ENCODE data around the gene HCAR2. TPM values are rescaled to one million over a fixed set of nuclear protein-coding genes. Genes with fewer than 3 reads are reported as not detected.
"Not testable (repeated sequence)": the region's sequence is repeated elsewhere in the genome, so short reads cannot be mapped to it uniquely, and the experiment has no call there.

The HCAR2 gene
- polyA plus RNA-seq, 1 donor, result 0.67 TPM

- DNase-seq, result not testable (repeated sequence)
Observed at GRCh38 chr12:122715211-122715610, 12.1 kb upstream of the HCAR2 start.

GRCh38 chr12:122713491-122714188 is 10.5 kb upstream of the HCAR2 start:
- DNase-seq, result not testable (repeated sequence)

- DNase-seq, result not testable (repeated sequence)
Observed at GRCh38 chr12:122711266-122711665, 8.1 kb upstream of the HCAR2 start.

GRCh38 chr12:122710341-122710740 is 7.2 kb upstream of the HCAR2 start:
- not testable (repeated sequence) for DNase-seq

- DNase-seq, result not testable (repeated sequence)
Observed at GRCh38 chr12:122709287-122709686, 6.1 kb upstream of the HCAR2 start.

- DNase-seq, result not testable (repeated sequence)
Observed at GRCh38 chr12:122703841-122704240, 684 bp upstream of the HCAR2 start.

GRCh38 chr12:122701481-122701880 is 1.7 kb downstream of the HCAR2 start:
- DNase-seq, result not testable (repeated sequence)

GRCh38 chr12:122700038-122700710 is 3.0 kb downstream of the HCAR2 start:
- DNase-seq, result not testable (repeated sequence)

- not testable (repeated sequence) for DNase-seq
Observed at GRCh38 chr12:122696922-122697321, 6.2 kb downstream of the HCAR2 start.

GRCh38 chr12:122691566-122691965 is 11.6 kb downstream of the HCAR2 start:
- DNase-seq, result no peak

- no peak for DNase-seq
Observed at GRCh38 chr12:122688291-122688690, 14.9 kb downstream of the HCAR2 start.

GRCh38 chr12:122687086-122687485 is 16.1 kb downstream of the HCAR2 start:
- DNase-seq, result no peak

- no peak for DNase-seq
Observed at GRCh38 chr12:122686538-122686937, 16.6 kb downstream of the HCAR2 start.

GRCh38 chr12:122684297-122684813 is 18.8 kb downstream of the HCAR2 start:
- no peak for DNase-seq

GRCh38 chr12:122681814-122682213 is 21.3 kb downstream of the HCAR2 start:
- DNase-seq, result no peak

GRCh38 chr12:122680989-122681388 is 22.2 kb downstream of the HCAR2 start:
- not testable (repeated sequence) for DNase-seq

GRCh38 chr12:122676781-122677180 is 26.4 kb downstream of the HCAR2 start:
- not testable (repeated sequence) for DNase-seq

GRCh38 chr12:122676015-122676414 is 27.1 kb downstream of the HCAR2 start:
- not testable (repeated sequence) for DNase-seq

- no peak for DNase-seq
Observed at GRCh38 chr12:122672515-122672914, 30.6 kb downstream of the HCAR2 start.

GRCh38 chr12:122669397-122670070 is 33.6 kb downstream of the HCAR2 start:
- no peak for DNase-seq

- DNase-seq, result no peak
Observed at GRCh38 chr12:122668268-122668667, 34.9 kb downstream of the HCAR2 start.

- DNase-seq, result no peak
Observed at GRCh38 chr12:122665759-122666158, 37.4 kb downstream of the HCAR2 start.

- DNase-seq, result no peak
Observed at GRCh38 chr12:122665349-122665748, 37.8 kb downstream of the HCAR2 start.
